Head of caudate nucleus (tissue), 42 donors: Measurements from ENCODE around the gene NR3C2.
A peak's percentile ranks its signal among the peaks of the same experiment; 100 is the strongest.

ENCODE experiments used
- DNase-seq, 42 donors: peaks; one replicate each; pipeline versions ENCODE4 v3.0.0 to v3.0.0-alpha.2; 2020 to 2021; ENCODE audit warnings: mixed read lengths in 7 of 42
- intact Hi-C: fragments of 100-400 bp; cut with DNase I; formaldehyde crosslinking; loops from one replicate; pipeline ENCODE4 v1.15.0; 2022

The NR3C2 gene

GRCh38 chr4:148283665-148284064 lies 158.5 kb downstream of the NR3C2 start:
- intact Hi-C loops, result no loop called here
- no peak for DNase-seq

DNA sequence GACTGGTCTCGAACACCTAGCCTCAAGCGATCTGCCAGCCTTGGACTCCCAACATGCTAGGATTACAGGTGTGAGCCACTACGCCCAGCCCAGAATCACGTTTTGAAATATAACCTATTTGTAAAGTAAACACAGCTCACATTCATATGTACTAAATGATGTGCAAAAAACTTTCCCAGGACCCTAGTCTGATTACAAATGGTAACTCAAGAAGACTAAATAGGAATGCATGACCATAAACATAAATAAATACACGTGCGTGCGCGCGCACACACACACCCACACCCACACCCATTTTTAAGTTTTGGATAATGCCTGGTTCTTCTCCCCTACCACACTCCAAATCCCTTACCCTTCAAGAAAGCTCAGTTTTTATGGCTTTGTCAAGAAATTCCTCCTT lies 163.9 kb downstream of the NR3C2 start:
- intact Hi-C loops, result no loop called here
- no peak for DNase-seq

- intact Hi-C loops, result no loop called here
- DNase-seq, result no peak
Measured at GRCh38 chr4:148275266-148275665, 166.9 kb downstream of the NR3C2 start.

DNA sequence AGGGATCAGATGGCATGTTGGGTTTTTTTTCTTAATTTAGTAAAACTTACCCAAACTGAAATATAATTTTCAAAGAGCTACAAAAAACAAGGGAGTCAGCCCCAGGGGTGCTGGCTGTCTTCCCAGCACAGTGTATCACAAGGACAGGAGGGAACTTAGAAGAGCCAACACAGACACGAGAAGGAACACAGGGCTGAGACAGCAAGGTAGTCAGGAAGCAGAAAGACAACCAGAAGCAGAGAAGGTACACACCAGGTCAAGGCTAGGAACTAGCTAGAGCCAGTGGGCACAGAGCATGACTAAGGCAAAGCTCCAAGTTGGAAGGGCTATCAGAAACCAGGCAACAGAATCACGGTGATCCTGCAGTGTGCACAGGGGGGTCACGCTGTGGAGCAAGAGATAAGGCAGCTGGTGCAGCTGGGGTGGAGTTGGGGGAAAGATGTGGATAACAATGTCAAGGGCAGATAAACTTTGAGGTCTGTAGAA lies 168.7 kb downstream of the NR3C2 start:
- intact Hi-C loops, result no loop called here
- DNase-seq, result no peak

- intact Hi-C loops, result no loop called here
Measured at GRCh38 chr4:148271166-148271565, 171.0 kb downstream of the NR3C2 start.

DNA sequence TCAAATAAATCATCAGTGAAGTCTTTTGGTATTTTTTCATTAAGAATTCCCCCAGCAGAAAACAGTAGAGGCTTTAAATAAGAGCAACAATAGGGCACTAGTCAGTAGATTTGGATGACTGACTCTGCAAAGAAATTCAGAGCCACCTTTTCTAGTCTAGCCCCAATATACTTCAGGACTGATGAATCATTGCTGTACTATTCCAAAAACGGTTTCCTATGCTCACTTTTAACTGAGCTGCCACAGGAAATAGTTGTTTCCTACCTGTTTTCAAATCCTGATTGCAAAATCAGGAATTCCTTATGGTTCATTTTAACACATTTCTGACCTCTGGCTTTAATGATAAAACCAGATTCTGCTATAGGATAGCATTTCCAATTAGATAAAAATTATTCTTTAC lies 171.6 kb downstream of the NR3C2 start:
- no peak for DNase-seq
- intact Hi-C loops, result no loop called here

More at GRCh38 chr4:148271166-148271565, 171.0 kb downstream of the NR3C2 start:
- no peak for DNase-seq

DNA sequence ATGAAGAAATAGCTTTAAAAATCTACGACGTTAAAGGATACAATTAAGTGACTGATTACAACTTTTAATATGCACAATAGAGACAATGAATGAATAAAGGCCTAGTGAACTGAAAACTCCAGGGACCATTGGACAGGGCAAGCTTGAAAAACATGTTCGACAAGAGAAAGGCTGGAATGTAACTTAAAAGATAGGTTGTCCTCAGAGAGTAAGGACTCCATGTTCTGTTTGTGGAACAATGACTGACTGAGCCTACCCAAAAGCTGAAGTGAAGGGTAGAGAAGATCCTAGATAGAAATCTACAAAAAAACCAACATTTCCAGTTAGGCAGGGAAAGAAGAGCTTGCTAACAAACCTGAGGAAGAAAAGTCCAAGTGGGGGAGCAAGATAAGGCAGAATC lies 173.4 kb downstream of the NR3C2 start:
- intact Hi-C loops, result no loop called here
- DNase-seq, result no peak

GRCh38 chr4:148266921-148267320 lies 175.3 kb downstream of the NR3C2 start:
- no peak for DNase-seq
- intact Hi-C loops, result no loop called here

GRCh38 chr4:148266240-148266639 lies 176.0 kb downstream of the NR3C2 start:
- intact Hi-C loops, result no loop called here
- no peak for DNase-seq

DNA sequence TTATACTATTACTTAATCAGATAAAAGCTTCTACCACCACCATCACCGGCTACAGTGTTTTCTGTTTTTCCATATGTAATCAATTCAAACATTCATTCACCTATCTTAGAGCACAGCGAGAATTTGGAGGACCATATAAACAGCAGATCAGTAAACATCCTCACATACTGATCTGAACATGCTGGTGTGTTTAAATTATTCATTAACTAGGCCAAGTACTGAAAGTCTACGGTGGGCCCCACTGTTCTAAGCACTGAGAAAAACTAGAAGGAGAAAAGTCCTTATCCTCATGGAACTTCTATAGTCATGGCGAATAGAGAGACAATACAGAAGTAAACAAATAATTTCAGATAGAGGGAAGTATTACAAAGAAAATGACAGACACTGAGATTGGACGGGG lies 176.6 kb downstream of the NR3C2 start:
- intact Hi-C loops, result no loop called here
- DNase-seq, result no peak

DNA sequence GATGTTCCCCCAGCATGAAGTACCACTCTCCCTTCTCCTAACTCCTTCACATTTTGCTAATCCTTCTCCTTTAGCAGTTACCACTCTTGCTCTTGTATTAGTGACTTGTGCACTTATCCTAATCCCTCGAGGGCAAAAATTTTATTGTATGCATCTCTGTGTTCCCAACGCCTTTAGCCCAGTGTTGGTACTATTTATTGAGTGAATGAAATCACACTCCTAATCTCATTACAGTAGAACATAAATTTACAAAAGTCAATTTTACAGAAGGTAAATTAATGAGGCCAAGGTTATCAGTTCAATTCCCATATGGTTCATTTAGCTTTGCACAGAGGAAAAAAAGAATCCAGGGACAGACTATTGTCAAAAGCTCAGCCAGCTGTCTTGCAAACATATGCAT lies 178.4 kb downstream of the NR3C2 start:
- intact Hi-C loops, result no loop called here
- DNase-seq, result no peak

DNA sequence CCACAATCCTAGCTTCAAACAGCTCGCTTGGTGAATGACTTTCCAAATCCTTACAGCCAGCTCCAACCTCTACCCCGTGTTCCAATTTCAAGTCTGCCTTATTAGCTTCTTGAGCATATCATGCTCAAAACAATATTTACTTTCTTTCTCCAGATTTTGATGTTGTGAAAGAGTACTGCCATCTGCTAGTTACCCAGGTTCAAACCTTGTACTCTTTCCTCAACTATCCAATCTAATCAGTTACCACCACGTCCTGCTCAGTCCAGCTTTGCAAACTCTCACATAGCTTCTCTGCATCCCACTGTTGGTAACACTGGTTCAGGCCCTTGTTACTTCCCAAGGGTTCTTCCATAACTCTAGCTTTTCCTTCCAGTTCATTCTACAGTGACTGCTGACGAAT lies 179.1 kb downstream of the NR3C2 start:
- DNase-seq, result no peak
- intact Hi-C loops, result no loop called here

GRCh38 chr4:148261848-148262247 lies 180.4 kb downstream of the NR3C2 start:
- intact Hi-C loops, result no loop called here
- no peak for DNase-seq

DNA sequence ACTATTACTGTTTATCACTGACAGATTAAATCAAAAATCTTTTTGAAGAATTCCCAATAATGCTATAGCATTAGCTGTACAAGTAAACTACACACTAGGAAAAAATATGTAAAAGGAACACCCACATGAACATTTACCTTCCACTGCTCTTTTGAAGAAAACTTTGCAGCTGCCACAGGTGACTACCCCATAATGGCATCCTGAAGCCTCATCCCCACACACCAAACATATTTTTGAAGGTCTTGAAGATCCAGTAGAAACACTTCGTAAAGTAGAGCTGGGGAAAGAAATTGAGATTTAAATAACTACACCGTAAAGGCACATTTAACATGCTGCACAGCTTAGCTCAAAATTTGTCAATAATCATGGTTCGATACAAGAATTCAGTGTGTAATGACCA lies 182.4 kb downstream of the NR3C2 start:
- intact Hi-C loops, result no loop called here
- no peak for DNase-seq

GRCh38 chr4:148258535-148258934 lies 183.7 kb downstream of the NR3C2 start:
- intact Hi-C loops, result no loop called here
- DNase-seq, result peak in 5 of 42 donors; percentile 4 to 19 (median 14)

DNA sequence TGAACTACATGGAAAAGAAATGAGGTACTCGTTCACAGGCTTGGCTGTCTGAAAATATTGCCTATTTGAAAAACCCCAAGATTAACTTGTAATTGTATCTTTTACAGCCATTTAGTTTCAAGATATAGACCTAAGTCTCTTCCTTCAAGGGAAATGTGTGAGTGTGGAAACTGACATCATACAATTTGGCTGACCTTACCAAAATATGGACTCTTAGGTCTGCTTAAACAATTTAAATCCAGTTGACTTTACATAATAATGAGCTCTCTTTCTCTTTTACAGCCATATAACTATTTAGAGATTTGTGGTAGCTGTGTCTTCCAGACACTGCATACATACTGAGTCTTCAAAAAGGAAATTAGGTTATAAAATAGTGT lies 186.9 kb downstream of the NR3C2 start:
- intact Hi-C loops, result no loop called here

DNA sequence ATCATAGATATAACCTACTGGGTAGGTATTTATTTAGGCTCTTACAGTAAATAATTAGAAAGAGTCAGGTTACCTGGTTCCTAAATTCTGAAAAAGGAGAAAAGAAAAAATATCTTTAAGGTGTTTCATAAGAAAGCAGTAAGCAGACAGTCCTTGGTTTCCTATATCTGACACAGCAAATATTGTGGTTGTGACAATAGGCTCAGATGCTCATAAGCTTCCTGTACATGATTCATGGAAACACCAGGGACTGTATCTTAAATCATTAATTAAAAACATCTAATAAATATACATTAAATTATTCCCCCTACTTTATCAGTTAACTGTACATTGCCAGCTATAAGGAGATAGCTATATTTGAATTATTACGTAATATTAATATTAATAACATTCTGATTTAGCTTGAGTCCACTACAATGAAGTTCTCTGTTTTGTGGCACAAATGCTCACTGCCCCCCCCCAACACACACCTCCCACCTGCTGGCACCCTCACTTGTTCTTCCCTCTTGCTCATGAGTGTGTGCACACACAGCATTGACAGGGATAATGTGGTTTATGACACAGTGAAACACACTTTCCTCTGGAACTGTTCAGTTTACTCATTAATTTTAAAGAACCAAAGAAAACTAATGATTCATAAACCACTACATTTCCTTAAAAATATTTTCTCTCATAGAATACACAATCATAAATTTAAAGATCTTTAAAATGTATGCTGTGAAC lies 187.4 kb downstream of the NR3C2 start:
- DNase-seq, result no peak
- intact Hi-C loops, result no loop called here

More for the DNA sequence above, 186.9 kb downstream of the NR3C2 start:
- no peak for DNase-seq

- intact Hi-C loops, result no loop called here
- no peak for DNase-seq
Measured at GRCh38 chr4:148253768-148254167, 188.4 kb downstream of the NR3C2 start.

DNA sequence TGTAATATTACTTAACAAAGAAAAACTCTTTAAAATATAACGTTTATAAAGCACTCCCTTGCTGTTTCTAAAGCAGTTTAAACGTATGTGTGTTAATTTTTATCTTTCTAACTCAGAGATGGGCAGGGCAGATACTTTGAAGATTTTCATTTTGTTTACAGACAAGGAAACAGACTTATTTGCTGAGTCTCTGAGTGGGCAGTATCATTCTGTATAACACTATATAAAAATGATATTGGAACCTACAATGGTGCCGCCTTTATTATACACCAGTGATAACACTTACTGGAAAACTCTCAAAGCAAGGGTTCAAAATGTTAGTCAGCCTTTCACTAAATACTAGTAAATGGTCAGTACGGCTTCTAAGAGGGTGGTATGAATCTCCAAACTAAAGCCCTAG lies 193.4 kb downstream of the NR3C2 start:
- intact Hi-C loops, result no loop called here

DNA sequence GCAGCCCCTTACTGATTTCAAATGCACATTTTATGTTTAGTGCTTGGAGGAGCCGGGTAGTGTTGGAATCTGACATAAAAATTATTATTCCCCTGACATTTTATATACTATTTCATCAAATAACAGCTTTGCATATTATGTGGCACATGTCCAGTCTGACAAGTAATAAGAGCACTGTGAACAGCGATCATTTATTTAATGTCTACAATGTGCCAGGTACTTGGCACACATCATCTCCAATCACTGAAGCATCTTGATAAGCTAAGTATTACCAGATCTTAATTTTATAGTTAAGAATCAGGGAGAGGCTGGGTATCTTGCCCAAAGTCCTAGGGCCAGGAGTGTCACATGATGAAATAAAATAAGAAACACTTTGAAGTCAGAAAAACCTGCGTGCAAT lies 197.2 kb downstream of the NR3C2 start:
- no peak for DNase-seq
- intact Hi-C loops, result no loop called here

More for the DNA sequence above, 193.4 kb downstream of the NR3C2 start:
- DNase-seq, result no peak

- no peak for DNase-seq
- intact Hi-C loops, result no loop called here
Measured at GRCh38 chr4:148243837-148244236, 198.4 kb downstream of the NR3C2 start.
